HEK293T (cell line): Measurements from ENCODE around the gene LMAN2L.

Source experiments
- BHLHE40 ChIP-seq: fragments of 450-650 bp; IDR thresholded peaks from 2 replicates; pipeline ENCODE4 v1.6.1; 2016; ENCODE audit warnings: mild to moderate bottlenecking, moderate library complexity, borderline replicate concordance
- FOXM1 ChIP-seq: fragments of 450-650 bp; IDR thresholded peaks from 2 replicates; pipeline ENCODE4 v1.6.1; 2017; ENCODE audit warnings: mild to moderate bottlenecking, borderline replicate concordance
- SP1 ChIP-seq: fragments of 450-650 bp; IDR thresholded peaks from 2 replicates; pipeline ENCODE4 v1.6.1; 2017
- TARDBP ChIP-seq: fragments of 450-650 bp; IDR thresholded peaks from 2 replicates; pipeline ENCODE4 v1.6.1; 2016

- TF ChIP-seq FOXM1 (no peak), BHLHE40 (no peak), SP1 (no peak), TARDBP (no peak)
Observed at GRCh38 chr2:96694279-96694678, 45.6 kb downstream of the LMAN2L start.
